ENCODE measurements around the gene MTFMT. TPM values are rescaled to one million over a fixed set of nuclear protein-coding genes. Genes with fewer than 3 reads are reported as not detected.

Gene MTFMT
- total and polyA plus RNA-seq, 2 experiments from 2014 or later, result 19.0 to 36.0 TPM

DNA sequence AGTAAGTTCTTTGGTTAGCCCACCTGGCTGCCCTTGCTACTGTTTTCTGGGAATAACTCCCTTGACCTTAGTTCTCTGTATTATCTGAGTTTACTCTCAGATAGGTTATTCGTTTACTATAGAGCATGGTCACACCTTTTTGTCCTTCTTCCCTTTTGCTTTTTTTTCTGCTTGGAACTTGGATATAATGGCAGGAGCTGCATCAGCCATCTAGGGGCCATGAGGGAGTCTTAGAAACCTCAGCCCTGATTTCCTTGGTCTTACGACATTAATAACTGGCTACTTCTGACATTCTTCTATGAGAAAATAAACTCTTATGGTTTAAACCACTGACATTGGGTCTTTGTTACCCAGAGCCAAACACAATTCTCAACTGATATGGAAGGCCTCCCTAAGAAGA lies 12.3 kb upstream of the MTFMT start:
- Mint-ChIP-seq H3K36me3 (ENCODE audit: low read depth) (no peaks in the 10 kb centered on the region), H3K27me3 (ENCODE audit: insufficient read depth, low read depth, poor library complexity) (peaks cover 1% of the 10 kb centered on the region), H3K4me1 (no peaks in the 10 kb centered on the region; the same call in 2 of the 3 replicates), H3K4me3 (no peak overlapping the region), H3K27ac (no peak overlapping the region), H3K9me3 (no peaks in the 10 kb centered on the region)
- no peaks in the 10 kb centered on the region for H4K20me1 ChIP-seq (replicated peaks; ENCODE audit: insufficient read depth)
- no peak overlapping the region for H3K27ac ChIP-seq (ENCODE audit: low read depth)
- H3F3A ChIP-seq (replicated peaks; ENCODE audit: low read depth), result no peaks in the 10 kb centered on the region
- no peak overlapping the region for H3K4me3 ChIP-seq
- H2AFZ ChIP-seq, result no peak overlapping the region
- DNase-seq (ENCODE audit: low spot score) (no peak), ATAC-seq (no peak)
- no peaks in the 10 kb centered on the region for H3K36me3 ChIP-seq (ENCODE audit: insufficient read depth)
- H3K4me1 ChIP-seq (ENCODE audit: insufficient read depth), result no peaks in the 10 kb centered on the region
- H3K27me3 ChIP-seq (ENCODE audit: insufficient read depth), result no peaks in the 10 kb centered on the region
- TF ChIP-seq JUNB (IDR thresholded peaks at IDR 0.05; ENCODE audit: unreplicated experiment) (no peak), STAT1 (IDR thresholded peaks at IDR 0.05; ENCODE audit: unreplicated experiment) (no peak), CREB1 (CRISPR knock-in tag; IDR thresholded peaks at IDR 0.05; ENCODE audit: low read depth) (no peak), ZNF331 (CRISPR knock-in tag; IDR thresholded peaks at IDR 0.05; ENCODE audit: low read depth) (no peak), NANOG (IDR thresholded peaks at IDR 0.05; ENCODE audit: borderline replicate concordance) (no peak), ZNF114 (CRISPR knock-in tag; IDR thresholded peaks at IDR 0.05) (no peak), EZH2phosphoT487 (IDR thresholded peaks at IDR 0.05; ENCODE audit: unreplicated experiment) (no peak), EZH2 (IDR thresholded peaks at IDR 0.05; ENCODE audit: low read depth, unreplicated experiment) (no peak), POLR2AphosphoS5 (IDR thresholded peaks at IDR 0.05; ENCODE audit: low read depth) (no peak)
- TF ChIP-seq, protein P1, sequence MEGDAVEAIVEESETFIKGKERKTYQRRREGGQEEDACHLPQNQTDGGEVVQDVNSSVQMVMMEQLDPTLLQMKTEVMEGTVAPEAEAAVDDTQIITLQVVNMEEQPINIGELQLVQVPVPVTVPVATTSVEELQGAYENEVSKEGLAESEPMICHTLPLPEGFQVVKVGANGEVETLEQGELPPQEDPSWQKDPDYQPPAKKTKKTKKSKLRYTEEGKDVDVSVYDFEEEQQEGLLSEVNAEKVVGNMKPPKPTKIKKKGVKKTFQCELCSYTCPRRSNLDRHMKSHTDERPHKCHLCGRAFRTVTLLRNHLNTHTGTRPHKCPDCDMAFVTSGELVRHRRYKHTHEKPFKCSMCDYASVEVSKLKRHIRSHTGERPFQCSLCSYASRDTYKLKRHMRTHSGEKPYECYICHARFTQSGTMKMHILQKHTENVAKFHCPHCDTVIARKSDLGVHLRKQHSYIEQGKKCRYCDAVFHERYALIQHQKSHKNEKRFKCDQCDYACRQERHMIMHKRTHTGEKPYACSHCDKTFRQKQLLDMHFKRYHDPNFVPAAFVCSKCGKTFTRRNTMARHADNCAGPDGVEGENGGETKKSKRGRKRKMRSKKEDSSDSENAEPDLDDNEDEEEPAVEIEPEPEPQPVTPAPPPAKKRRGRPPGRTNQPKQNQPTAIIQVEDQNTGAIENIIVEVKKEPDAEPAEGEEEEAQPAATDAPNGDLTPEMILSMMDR (conservative IDR thresholded peaks at IDR 0.05; ENCODE audit: low read depth in 2 of 2), result no peak
- TF ChIP-seq, protein P2, sequence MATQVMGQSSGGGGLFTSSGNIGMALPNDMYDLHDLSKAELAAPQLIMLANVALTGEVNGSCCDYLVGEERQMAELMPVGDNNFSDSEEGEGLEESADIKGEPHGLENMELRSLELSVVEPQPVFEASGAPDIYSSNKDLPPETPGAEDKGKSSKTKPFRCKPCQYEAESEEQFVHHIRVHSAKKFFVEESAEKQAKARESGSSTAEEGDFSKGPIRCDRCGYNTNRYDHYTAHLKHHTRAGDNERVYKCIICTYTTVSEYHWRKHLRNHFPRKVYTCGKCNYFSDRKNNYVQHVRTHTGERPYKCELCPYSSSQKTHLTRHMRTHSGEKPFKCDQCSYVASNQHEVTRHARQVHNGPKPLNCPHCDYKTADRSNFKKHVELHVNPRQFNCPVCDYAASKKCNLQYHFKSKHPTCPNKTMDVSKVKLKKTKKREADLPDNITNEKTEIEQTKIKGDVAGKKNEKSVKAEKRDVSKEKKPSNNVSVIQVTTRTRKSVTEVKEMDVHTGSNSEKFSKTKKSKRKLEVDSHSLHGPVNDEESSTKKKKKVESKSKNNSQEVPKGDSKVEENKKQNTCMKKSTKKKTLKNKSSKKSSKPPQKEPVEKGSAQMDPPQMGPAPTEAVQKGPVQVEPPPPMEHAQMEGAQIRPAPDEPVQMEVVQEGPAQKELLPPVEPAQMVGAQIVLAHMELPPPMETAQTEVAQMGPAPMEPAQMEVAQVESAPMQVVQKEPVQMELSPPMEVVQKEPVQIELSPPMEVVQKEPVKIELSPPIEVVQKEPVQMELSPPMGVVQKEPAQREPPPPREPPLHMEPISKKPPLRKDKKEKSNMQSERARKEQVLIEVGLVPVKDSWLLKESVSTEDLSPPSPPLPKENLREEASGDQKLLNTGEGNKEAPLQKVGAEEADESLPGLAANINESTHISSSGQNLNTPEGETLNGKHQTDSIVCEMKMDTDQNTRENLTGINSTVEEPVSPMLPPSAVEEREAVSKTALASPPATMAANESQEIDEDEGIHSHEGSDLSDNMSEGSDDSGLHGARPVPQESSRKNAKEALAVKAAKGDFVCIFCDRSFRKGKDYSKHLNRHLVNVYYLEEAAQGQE (IDR thresholded peaks at IDR 0.05; ENCODE audit: unreplicated experiment), result no peak
- TF ChIP-seq, protein P3, sequence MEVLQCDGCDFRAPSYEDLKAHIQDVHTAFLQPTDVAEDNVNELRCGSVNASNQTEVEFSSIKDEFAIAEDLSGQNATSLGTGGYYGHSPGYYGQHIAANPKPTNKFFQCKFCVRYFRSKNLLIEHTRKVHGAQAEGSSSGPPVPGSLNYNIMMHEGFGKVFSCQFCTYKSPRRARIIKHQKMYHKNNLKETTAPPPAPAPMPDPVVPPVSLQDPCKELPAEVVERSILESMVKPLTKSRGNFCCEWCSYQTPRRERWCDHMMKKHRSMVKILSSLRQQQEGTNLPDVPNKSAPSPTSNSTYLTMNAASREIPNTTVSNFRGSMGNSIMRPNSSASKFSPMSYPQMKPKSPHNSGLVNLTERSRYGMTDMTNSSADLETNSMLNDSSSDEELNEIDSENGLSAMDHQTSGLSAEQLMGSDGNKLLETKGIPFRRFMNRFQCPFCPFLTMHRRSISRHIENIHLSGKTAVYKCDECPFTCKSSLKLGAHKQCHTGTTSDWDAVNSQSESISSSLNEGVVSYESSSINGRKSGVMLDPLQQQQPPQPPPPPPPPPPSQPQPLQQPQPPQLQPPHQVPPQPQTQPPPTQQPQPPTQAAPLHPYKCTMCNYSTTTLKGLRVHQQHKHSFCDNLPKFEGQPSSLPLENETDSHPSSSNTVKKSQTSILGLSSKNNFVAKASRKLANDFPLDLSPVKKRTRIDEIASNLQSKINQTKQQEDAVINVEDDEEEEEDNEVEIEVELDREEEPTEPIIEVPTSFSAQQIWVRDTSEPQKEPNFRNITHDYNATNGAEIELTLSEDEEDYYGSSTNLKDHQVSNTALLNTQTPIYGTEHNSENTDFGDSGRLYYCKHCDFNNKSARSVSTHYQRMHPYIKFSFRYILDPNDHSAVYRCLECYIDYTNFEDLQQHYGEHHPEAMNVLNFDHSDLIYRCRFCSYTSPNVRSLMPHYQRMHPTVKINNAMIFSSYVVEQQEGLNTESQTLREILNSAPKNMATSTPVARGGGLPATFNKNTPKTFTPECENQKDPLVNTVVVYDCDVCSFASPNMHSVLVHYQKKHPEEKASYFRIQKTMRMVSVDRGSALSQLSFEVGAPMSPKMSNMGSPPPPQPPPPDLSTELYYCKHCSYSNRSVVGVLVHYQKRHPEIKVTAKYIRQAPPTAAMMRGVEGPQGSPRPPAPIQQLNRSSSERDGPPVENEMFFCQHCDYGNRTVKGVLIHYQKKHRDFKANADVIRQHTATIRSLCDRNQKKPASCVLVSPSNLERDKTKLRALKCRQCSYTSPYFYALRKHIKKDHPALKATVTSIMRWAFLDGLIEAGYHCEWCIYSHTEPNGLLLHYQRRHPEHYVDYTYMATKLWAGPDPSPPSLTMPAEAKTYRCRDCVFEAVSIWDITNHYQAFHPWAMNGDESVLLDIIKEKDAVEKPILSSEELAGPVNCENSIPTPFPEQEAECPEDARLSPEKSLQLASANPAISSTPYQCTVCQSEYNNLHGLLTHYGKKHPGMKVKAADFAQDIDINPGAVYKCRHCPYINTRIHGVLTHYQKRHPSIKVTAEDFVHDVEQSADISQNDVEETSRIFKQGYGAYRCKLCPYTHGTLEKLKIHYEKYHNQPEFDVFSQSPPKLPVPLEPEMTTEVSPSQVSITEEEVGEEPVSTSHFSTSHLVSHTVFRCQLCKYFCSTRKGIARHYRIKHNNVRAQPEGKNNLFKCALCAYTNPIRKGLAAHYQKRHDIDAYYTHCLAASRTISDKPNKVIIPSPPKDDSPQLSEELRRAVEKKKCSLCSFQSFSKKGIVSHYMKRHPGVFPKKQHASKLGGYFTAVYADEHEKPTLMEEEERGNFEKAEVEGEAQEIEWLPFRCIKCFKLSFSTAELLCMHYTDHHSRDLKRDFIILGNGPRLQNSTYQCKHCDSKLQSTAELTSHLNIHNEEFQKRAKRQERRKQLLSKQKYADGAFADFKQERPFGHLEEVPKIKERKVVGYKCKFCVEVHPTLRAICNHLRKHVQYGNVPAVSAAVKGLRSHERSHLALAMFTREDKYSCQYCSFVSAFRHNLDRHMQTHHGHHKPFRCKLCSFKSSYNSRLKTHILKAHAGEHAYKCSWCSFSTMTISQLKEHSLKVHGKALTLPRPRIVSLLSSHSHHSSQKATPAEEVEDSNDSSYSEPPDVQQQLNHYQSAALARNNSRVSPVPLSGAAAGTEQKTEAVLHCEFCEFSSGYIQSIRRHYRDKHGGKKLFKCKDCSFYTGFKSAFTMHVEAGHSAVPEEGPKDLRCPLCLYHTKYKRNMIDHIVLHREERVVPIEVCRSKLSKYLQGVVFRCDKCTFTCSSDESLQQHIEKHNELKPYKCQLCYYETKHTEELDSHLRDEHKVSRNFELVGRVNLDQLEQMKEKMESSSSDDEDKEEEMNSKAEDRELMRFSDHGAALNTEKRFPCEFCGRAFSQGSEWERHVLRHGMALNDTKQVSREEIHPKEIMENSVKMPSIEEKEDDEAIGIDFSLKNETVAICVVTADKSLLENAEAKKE (CRISPR knock-in tag; IDR thresholded peaks at IDR 0.05), result no peak
- TF ChIP-seq, protein P4, sequence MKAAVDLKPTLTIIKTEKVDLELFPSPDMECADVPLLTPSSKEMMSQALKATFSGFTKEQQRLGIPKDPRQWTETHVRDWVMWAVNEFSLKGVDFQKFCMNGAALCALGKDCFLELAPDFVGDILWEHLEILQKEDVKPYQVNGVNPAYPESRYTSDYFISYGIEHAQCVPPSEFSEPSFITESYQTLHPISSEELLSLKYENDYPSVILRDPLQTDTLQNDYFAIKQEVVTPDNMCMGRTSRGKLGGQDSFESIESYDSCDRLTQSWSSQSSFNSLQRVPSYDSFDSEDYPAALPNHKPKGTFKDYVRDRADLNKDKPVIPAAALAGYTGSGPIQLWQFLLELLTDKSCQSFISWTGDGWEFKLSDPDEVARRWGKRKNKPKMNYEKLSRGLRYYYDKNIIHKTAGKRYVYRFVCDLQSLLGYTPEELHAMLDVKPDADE (IDR thresholded peaks at IDR 0.05), result no peak
- no peaks in the 10 kb centered on the region for H3K9me2 ChIP-seq (ENCODE audit: insufficient read depth)
- H3K4me2 ChIP-seq, result no peak overlapping the region
- no peaks in the 10 kb centered on the region for H3K79me2 ChIP-seq (replicated peaks; ENCODE audit: insufficient read depth)
